Skin epidermis (tissue), 12 donors: ENCODE data around the gene ASPA.

Experiments
- H3K27ac ChIP-seq, 21 experiments: fragments of 200-600 bp; sonication (generic) in 11 of 21; one replicate each; pipeline ENCODE4 v1.5.0; 2020; ENCODE audit warnings: mild to moderate bottlenecking in 3 of 21, inconsistent platforms in 2 of 21, moderate library complexity in 2 of 21
- H3K4me3 ChIP-seq, 7 experiments: fragments of 200-600 bp; sonication (generic) in 2 of 7; one replicate each; pipeline ENCODE4 v1.5.0; 2020; ENCODE audit warnings: inconsistent platforms in 2 of 7, mild to moderate bottlenecking in 2 of 7, moderate library complexity in 1 of 7

The ASPA gene

GRCh38 chr17:3531266-3532101, 55.7 kb downstream of the ASPA start:
- H3K27ac ChIP-seq, result no peak overlapping the region
- no peak overlapping the region for H3K4me3 ChIP-seq

GRCh38 chr17:3532106-3532858, 56.5 kb downstream of the ASPA start:
- Histone ChIP-seq H3K27ac (peak overlapping the region in 1 of 21 experiments; percentile 9), H3K4me3 (no peak overlapping the region)

- H3K4me3 ChIP-seq, result no peak overlapping the region
- H3K27ac ChIP-seq, result no peak overlapping the region
Measured at GRCh38 chr17:3532859-3533142, 57.0 kb downstream of the ASPA start.

- no peak overlapping the region for H3K4me3 ChIP-seq
- H3K27ac ChIP-seq, result no peak overlapping the region
Measured at GRCh38 chr17:3533752-3534151, 58.0 kb downstream of the ASPA start.

GRCh38 chr17:3534881-3535252, 59.1 kb downstream of the ASPA start:
- H3K4me3 ChIP-seq, result no peak overlapping the region
- H3K27ac ChIP-seq, result peak overlapping the region in 2 of 21 experiments; percentile 28 to 41

- Histone ChIP-seq H3K4me3 (peak overlapping the region; percentile 16 to 35 (median 20)), H3K27ac (peak overlapping the region in 15 of 21 experiments; percentile 8 to 70 (median 43))
Measured at GRCh38 chr17:3535253-3535995, 59.6 kb downstream of the ASPA start.

- Histone ChIP-seq H3K27ac (no peak overlapping the region), H3K4me3 (no peak overlapping the region)
Measured at GRCh38 chr17:3536716-3537115, 60.9 kb downstream of the ASPA start.

- Histone ChIP-seq H3K4me3 (no peak overlapping the region), H3K27ac (no peak overlapping the region)
Measured at GRCh38 chr17:3539881-3540540, 64.2 kb downstream of the ASPA start.

- Histone ChIP-seq H3K27ac (no peak overlapping the region), H3K4me3 (no peak overlapping the region)
Measured at GRCh38 chr17:3542410-3543088, 66.8 kb downstream of the ASPA start.

- Histone ChIP-seq H3K27ac (no peak overlapping the region), H3K4me3 (no peak overlapping the region)
Measured at GRCh38 chr17:3543453-3543852, 67.7 kb downstream of the ASPA start.

- H3K27ac ChIP-seq, result no peak overlapping the region
- no peak overlapping the region for H3K4me3 ChIP-seq
Measured at GRCh38 chr17:3544365-3544764, 68.6 kb downstream of the ASPA start.

GRCh38 chr17:3545151-3545550, 69.4 kb downstream of the ASPA start:
- Histone ChIP-seq H3K27ac (no peak overlapping the region), H3K4me3 (no peak overlapping the region)

GRCh38 chr17:3546521-3546920, 70.7 kb downstream of the ASPA start:
- Histone ChIP-seq H3K4me3 (no peak overlapping the region), H3K27ac (no peak overlapping the region)

GRCh38 chr17:3546997-3547396, 71.2 kb downstream of the ASPA start:
- H3K4me3 ChIP-seq, result no peak overlapping the region
- no peak overlapping the region for H3K27ac ChIP-seq

GRCh38 chr17:3547628-3548027, 71.8 kb downstream of the ASPA start:
- Histone ChIP-seq H3K27ac (no peak overlapping the region), H3K4me3 (no peak overlapping the region)

GRCh38 chr17:3549610-3550162, 73.9 kb downstream of the ASPA start:
- Histone ChIP-seq H3K27ac (no peak overlapping the region), H3K4me3 (no peak overlapping the region)

GRCh38 chr17:3551189-3551588, 75.4 kb downstream of the ASPA start:
- no peak overlapping the region for H3K4me3 ChIP-seq
- no peak overlapping the region for H3K27ac ChIP-seq

- H3K4me3 ChIP-seq, result no peak overlapping the region
- no peak overlapping the region for H3K27ac ChIP-seq
Measured at GRCh38 chr17:3552916-3553315, 77.1 kb downstream of the ASPA start.
